ENCODE measurements around the gene SYCE3. TPM values are rescaled to one million over a fixed set of nuclear protein-coding genes. Genes with fewer than 3 reads are reported as not detected.

Gene SYCE3
- total and polyA plus RNA-seq, 2 experiments from 2014 or later, result not detected

GRCh38 chr22:50503475-50504145 lies 59.1 kb downstream of the SYCE3 start:
- H3K4me2 ChIP-seq, result no peak overlapping the region
- DNase-seq (ENCODE audit: low spot score), result peak; percentile 47

GRCh38 chr22:50502628-50503474 lies 59.9 kb downstream of the SYCE3 start:
- Mint-ChIP-seq H3K27ac (no peak overlapping the region), H3K36me3 (ENCODE audit: low read depth) (no peaks in the 10 kb centered on the region; the same call in 2 of the 3 replicates), H3K27me3 (ENCODE audit: insufficient read depth, low read depth, poor library complexity) (peaks cover 14% of the 10 kb centered on the region), H3K4me3 (no peak overlapping the region), H3K4me1 (peaks cover 3% of the 10 kb centered on the region; the same call in 2 of the 3 replicates), H3K9me3 (no peaks in the 10 kb centered on the region)
- H3K36me3 ChIP-seq (ENCODE audit: insufficient read depth), result no peaks in the 10 kb centered on the region
- H4K20me1 ChIP-seq (replicated peaks; ENCODE audit: insufficient read depth), result no peaks in the 10 kb centered on the region
- no peak overlapping the region for H2AFZ ChIP-seq
- no peaks in the 10 kb centered on the region for H3K79me2 ChIP-seq (replicated peaks; ENCODE audit: insufficient read depth)
- ATAC-seq (no peak), DNase-seq (ENCODE audit: low spot score) (no peak)
- H3K27ac ChIP-seq (ENCODE audit: low read depth), result no peak overlapping the region
- no peak overlapping the region for H3K4me2 ChIP-seq
- peaks cover 5% of the 10 kb centered on the region; the same call in 1 of the 2 replicates for H3F3A ChIP-seq (replicated peaks; ENCODE audit: low read depth)
- TF ChIP-seq ZNF114 (CRISPR knock-in tag; IDR thresholded peaks at IDR 0.05), result no peak
- no peak for TF ChIP-seq CTCF (conservative IDR thresholded peaks at IDR 0.05; ENCODE audit: low read depth in 2 of 2)
- TF ChIP-seq ETS1 (IDR thresholded peaks at IDR 0.05), result no peak
- no peak for TF ChIP-seq ZNF331 (CRISPR knock-in tag; IDR thresholded peaks at IDR 0.05; ENCODE audit: low read depth)
- TF ChIP-seq EZH2 (IDR thresholded peaks at IDR 0.05; ENCODE audit: low read depth, unreplicated experiment), result no peak
- no peak for TF ChIP-seq REST (IDR thresholded peaks at IDR 0.05; ENCODE audit: unreplicated experiment)
- TF ChIP-seq EZH2phosphoT487 (IDR thresholded peaks at IDR 0.05; ENCODE audit: unreplicated experiment), result no peak
- no peak overlapping the region for H3K4me3 ChIP-seq
- H3K27me3 ChIP-seq (ENCODE audit: insufficient read depth), result no peaks in the 10 kb centered on the region
- no peaks in the 10 kb centered on the region for H3K9me2 ChIP-seq (ENCODE audit: insufficient read depth)
- H3K4me1 ChIP-seq (ENCODE audit: insufficient read depth), result no peaks in the 10 kb centered on the region

More at GRCh38 chr22:50503475-50504145, 59.1 kb downstream of the SYCE3 start:
- H3K9me2 ChIP-seq (ENCODE audit: insufficient read depth), result no peaks in the 10 kb centered on the region
- Mint-ChIP-seq H3K4me3 (no peak overlapping the region), H3K27me3 (ENCODE audit: insufficient read depth, low read depth, poor library complexity) (peaks cover 13% of the 10 kb centered on the region), H3K9me3 (no peaks in the 10 kb centered on the region), H3K27ac (no peak overlapping the region), H3K4me1 (peaks cover 2% of the 10 kb centered on the region), H3K36me3 (ENCODE audit: low read depth) (no peaks in the 10 kb centered on the region; the same call in 2 of the 3 replicates)
- no peak overlapping the region for H2AFZ ChIP-seq
- ATAC-seq, result peak; percentile 9
- no peak overlapping the region for H3K4me3 ChIP-seq
- H3K36me3 ChIP-seq (ENCODE audit: insufficient read depth), result no peaks in the 10 kb centered on the region
- 0 out of 2 replicates have a peak, but pooled peaks cover 1% of the 10 kb centered on the region for H3F3A ChIP-seq (replicated peaks; ENCODE audit: low read depth)
- H3K4me1 ChIP-seq (ENCODE audit: insufficient read depth), result peaks cover 1% of the 10 kb centered on the region
- TF ChIP-seq ZNF114 (CRISPR knock-in tag; IDR thresholded peaks at IDR 0.05) (no peak), CTCF (conservative IDR thresholded peaks at IDR 0.05; ENCODE audit: low read depth in 2 of 2) (peak in 1 of 2 experiments; percentile 42; a peak in 2 of 4 replicates)
- H3K27ac ChIP-seq (ENCODE audit: low read depth), result no peak overlapping the region
- H3K79me2 ChIP-seq (replicated peaks; ENCODE audit: insufficient read depth), result peaks cover 2% of the 10 kb centered on the region
- H4K20me1 ChIP-seq (replicated peaks; ENCODE audit: insufficient read depth), result peaks cover 2% of the 10 kb centered on the region
- no peaks in the 10 kb centered on the region for H3K27me3 ChIP-seq (ENCODE audit: insufficient read depth)

Data from GM23338 (cell line).